Measurements from ENCODE around the gene EXOC3L2. TPM values are rescaled to one million over a fixed set of nuclear protein-coding genes. Genes with fewer than 3 reads are reported as not detected.

EXOC3L2 gene
- total RNA-seq, 2 experiments from 2014 or later, result not detected

GRCh38 chr19:45218911-45219743 is 26.1 kb downstream of the EXOC3L2 start:
- Histone ChIP-seq H3K9me3 (ENCODE audit: control insufficient read depth in 1 of 2, insufficient read depth in 1 of 2, low read length in 2 of 2) (no peaks in the 10 kb centered on the region), H3K4me3 (ENCODE audit: low read length) (no peak overlapping the region), H3K27me3 (ENCODE audit: control insufficient read depth in 1 of 2, insufficient read depth in 2 of 2, low read length in 2 of 2) (peaks cover 28 to 35% of the 10 kb centered on the region in 2 experiments), H3K27ac (ENCODE audit: low read depth in 1 of 2, low read length in 2 of 2) (no peak overlapping the region), H3K36me3 (ENCODE audit: insufficient read depth, low read length) (no peaks in the 10 kb centered on the region), H3K4me1 (ENCODE audit: insufficient read depth, low read length) (peaks cover 5% of the 10 kb centered on the region)
- no peak overlapping the region for H3K27ac Mint-ChIP-seq
- intact Hi-C loops (cut with DNase I, micrococcal nuclease), result no loop called here
- peaks cover 63% of the 10 kb centered on the region for H3K27me3 Mint-ChIP-seq
- no peak overlapping the region for H3K4me3 Mint-ChIP-seq
- H3K36me3 Mint-ChIP-seq (ENCODE audit: low read depth), result no peaks in the 10 kb centered on the region
- H3K9me3 Mint-ChIP-seq, result no peaks in the 10 kb centered on the region
- POLR2A ChIA-PET, result no interaction called here
- DNase-seq, result no peak
- no peaks in the 10 kb centered on the region for H3K4me1 Mint-ChIP-seq (ENCODE audit: low read depth)
- TF ChIP-seq CTCF (IDR thresholded peaks at IDR 0.05), result no peak
- CTCF ChIA-PET, result no interaction called here
- no peak for ATAC-seq (ENCODE audit: poor library complexity)

GRCh38 chr19:45218426-45218825 is 26.8 kb downstream of the EXOC3L2 start:
- H3K4me1 ChIP-seq (ENCODE audit: insufficient read depth, low read length), result peaks cover 5% of the 10 kb centered on the region
- Mint-ChIP-seq H3K4me3 (no peak overlapping the region), H3K4me1 (ENCODE audit: low read depth) (no peaks in the 10 kb centered on the region), H3K9me3 (no peaks in the 10 kb centered on the region), H3K36me3 (ENCODE audit: low read depth) (no peaks in the 10 kb centered on the region), H3K27me3 (peaks cover 63% of the 10 kb centered on the region), H3K27ac (no peak overlapping the region)
- H3K27me3 ChIP-seq (ENCODE audit: control insufficient read depth in 1 of 2, insufficient read depth in 2 of 2, low read length in 2 of 2), result peaks cover 30 to 32% of the 10 kb centered on the region in 2 experiments
- no peak for ATAC-seq (ENCODE audit: poor library complexity)
- H3K9me3 ChIP-seq (ENCODE audit: control insufficient read depth in 1 of 2, insufficient read depth in 1 of 2, low read length in 2 of 2), result no peaks in the 10 kb centered on the region
- no peak overlapping the region for H3K27ac ChIP-seq (ENCODE audit: low read depth in 1 of 2, low read length in 2 of 2)
- no peak for TF ChIP-seq CTCF (IDR thresholded peaks at IDR 0.05)
- intact Hi-C loops (cut with DNase I, micrococcal nuclease), result no loop called here
- POLR2A ChIA-PET, result no interaction called here
- no peaks in the 10 kb centered on the region for H3K36me3 ChIP-seq (ENCODE audit: insufficient read depth, low read length)
- CTCF ChIA-PET, result no interaction called here
- DNase-seq, result no peak
- H3K4me3 ChIP-seq (ENCODE audit: low read length), result no peak overlapping the region

GRCh38 chr19:45217957-45218334 is 27.3 kb downstream of the EXOC3L2 start:
- no peak overlapping the region for H3K27ac Mint-ChIP-seq
- H3K27ac ChIP-seq (ENCODE audit: low read depth in 1 of 2, low read length in 2 of 2), result no peak overlapping the region
- no peaks in the 10 kb centered on the region for H3K9me3 ChIP-seq (ENCODE audit: control insufficient read depth in 1 of 2, insufficient read depth in 1 of 2, low read length in 2 of 2)
- no peaks in the 10 kb centered on the region for H3K36me3 ChIP-seq (ENCODE audit: insufficient read depth, low read length)
- H3K36me3 Mint-ChIP-seq (ENCODE audit: low read depth), result no peaks in the 10 kb centered on the region
- peaks cover 5% of the 10 kb centered on the region for H3K4me1 ChIP-seq (ENCODE audit: insufficient read depth, low read length)
- no peak for TF ChIP-seq CTCF (IDR thresholded peaks at IDR 0.05)
- H3K4me3 ChIP-seq (ENCODE audit: low read length), result no peak overlapping the region
- POLR2A ChIA-PET, result no interaction called here
- H3K9me3 Mint-ChIP-seq, result no peaks in the 10 kb centered on the region
- ATAC-seq (ENCODE audit: poor library complexity), result no peak
- peaks cover 61% of the 10 kb centered on the region for H3K27me3 Mint-ChIP-seq
- intact Hi-C loops (cut with DNase I, micrococcal nuclease), result no loop called here
- H3K27me3 ChIP-seq (ENCODE audit: control insufficient read depth in 1 of 2, insufficient read depth in 2 of 2, low read length in 2 of 2), result peaks cover 30 to 32% of the 10 kb centered on the region in 2 experiments
- H3K4me3 Mint-ChIP-seq, result no peak overlapping the region
- no peaks in the 10 kb centered on the region for H3K4me1 Mint-ChIP-seq (ENCODE audit: low read depth)
- CTCF ChIA-PET, result no interaction called here
- DNase-seq, result no peak

Data from CD4-positive, alpha-beta T cell (primary cell).